Activated CD8-positive, alpha-beta T cell treated with anti-CD3 and anti-CD28 coated beads, Interleukin-2, amount 10 ng/mL, durations not matched to agents 7 days and 5 days (primary cell): ENCODE measurements around the gene ATP4B. TPM values are rescaled to one million over a fixed set of nuclear protein-coding genes. Genes with fewer than 3 reads are reported as not detected.

ENCODE experiments used
- ATAC-seq: fragments of 150-1000 bp; cut with Tn5 transposase; one replicate; pipeline ENCODE4 v1.10.0; 2021; ENCODE audit warnings: moderate library complexity
- CTCF ChIA-PET: fragments of 350-600 bp; sonication (Branson Sonifier 250); formaldehyde crosslinking; loops from one replicate; lab custom pipeline; 2021; ENCODE audit warnings: antibody characterized with exemption; lab: Charles Lee
- POLR2A ChIA-PET: fragments of 350-600 bp; sonication (Branson Sonifier 250); formaldehyde crosslinking; loops from one replicate; lab custom pipeline; 2021; ENCODE audit warnings: antibody characterized with exemption; lab: Charles Lee
- DNase-seq: peaks from one replicate; pipeline ENCODE4 v3.0.0-alpha.2; 2020
- H3K27ac Mint-ChIP-seq: one replicate; pipeline ENCODE4 v1.8.0; 2021; ENCODE audit warnings: mild to moderate bottlenecking, mixed read lengths
- H3K27me3 Mint-ChIP-seq: one replicate; pipeline ENCODE4 v1.8.0; 2021; ENCODE audit warnings: low read depth, mixed read lengths
- H3K36me3 Mint-ChIP-seq: one replicate; pipeline ENCODE4 v1.8.0; 2021; ENCODE audit warnings: low read depth, mixed read lengths
- H3K4me1 Mint-ChIP-seq: one replicate; pipeline ENCODE4 v1.8.0; 2021; ENCODE audit warnings: low read depth, mixed read lengths
- H3K4me3 Mint-ChIP-seq: one replicate; pipeline ENCODE4 v1.8.0; 2021; ENCODE audit warnings: mild to moderate bottlenecking, mixed read lengths
- H3K9me3 Mint-ChIP-seq: one replicate; pipeline ENCODE4 v1.8.0; 2022; ENCODE audit warnings: mixed read lengths; ENCODE audit not compliant: insufficient read depth
- total RNA-seq, 2 experiments: library from RNA; stranded (reverse); gene quantifications; one replicate each; pipeline ENCODE4 v1.2.3, GENCODE V29; 2021

The ATP4B gene
- total RNA-seq, 2 experiments from 2014 or later, result not detected

- no peaks in the 10 kb centered on the region for H3K27me3 Mint-ChIP-seq
- no peak overlapping the region for H3K27ac Mint-ChIP-seq
- ChIA-PET POLR2A (no interaction called here), CTCF (no interaction called here)
- H3K9me3 Mint-ChIP-seq, result no peaks in the 10 kb centered on the region
- DNase-seq (no peak), ATAC-seq (no peak)
- peaks cover 21% of the 10 kb centered on the region for H3K36me3 Mint-ChIP-seq
- no peak overlapping the region for H3K4me3 Mint-ChIP-seq
- H3K4me1 Mint-ChIP-seq, result no peaks in the 10 kb centered on the region
Observed at GRCh38 chr13:113617961-113618360, 40.0 kb downstream of the ATP4B start.

- no peak for DNase-seq
- CTCF ChIA-PET, result no interaction called here
- POLR2A ChIA-PET, result no interaction called here
Observed at GRCh38 chr13:113616991-113617749, 40.8 kb downstream of the ATP4B start.

DNA sequence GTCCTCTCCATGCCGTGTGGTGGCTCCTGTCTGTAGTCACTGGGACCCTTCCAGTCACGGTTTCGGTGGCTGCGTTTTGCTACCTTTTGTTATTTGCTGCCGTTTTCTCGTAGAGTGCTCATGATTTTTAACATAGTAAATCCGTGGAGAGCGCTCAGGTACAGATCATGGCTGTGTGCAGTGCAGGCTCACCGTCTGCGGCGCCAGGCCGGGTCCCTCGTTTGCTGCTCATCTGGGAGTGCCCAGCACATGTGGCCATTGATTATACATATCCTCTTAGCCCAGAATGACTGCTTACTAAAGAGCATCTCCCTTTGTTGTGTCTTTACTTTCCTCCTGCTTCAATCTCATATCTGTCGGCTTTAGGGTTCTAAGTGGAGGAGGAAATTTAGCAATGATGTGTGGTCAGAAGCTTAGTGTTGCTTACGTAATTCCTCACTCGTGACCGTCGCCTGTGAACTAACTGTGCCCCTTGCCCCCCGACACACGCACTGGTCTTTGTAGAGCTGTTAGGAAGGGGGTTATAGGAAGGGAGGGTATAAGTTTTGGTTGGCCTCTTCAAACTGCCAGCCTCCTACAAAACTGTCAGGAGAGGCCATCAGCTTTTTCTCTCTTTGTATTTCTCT lies 41.6 kb downstream of the ATP4B start:
- Mint-ChIP-seq H3K27ac (no peak overlapping the region), H3K4me1 (no peaks in the 10 kb centered on the region), H3K27me3 (no peaks in the 10 kb centered on the region), H3K4me3 (no peak overlapping the region), H3K9me3 (no peaks in the 10 kb centered on the region), H3K36me3 (peaks cover 25% of the 10 kb centered on the region)
- ATAC-seq (no peak), DNase-seq (no peak)
- ChIA-PET POLR2A (no interaction called here), CTCF (no interaction called here)

More at GRCh38 chr13:113616991-113617749, 40.8 kb downstream of the ATP4B start:
- Mint-ChIP-seq H3K27ac (no peak overlapping the region), H3K9me3 (no peaks in the 10 kb centered on the region), H3K36me3 (peaks cover 21% of the 10 kb centered on the region), H3K4me3 (no peak overlapping the region), H3K27me3 (no peaks in the 10 kb centered on the region), H3K4me1 (no peaks in the 10 kb centered on the region)
- no peak for ATAC-seq

DNA sequence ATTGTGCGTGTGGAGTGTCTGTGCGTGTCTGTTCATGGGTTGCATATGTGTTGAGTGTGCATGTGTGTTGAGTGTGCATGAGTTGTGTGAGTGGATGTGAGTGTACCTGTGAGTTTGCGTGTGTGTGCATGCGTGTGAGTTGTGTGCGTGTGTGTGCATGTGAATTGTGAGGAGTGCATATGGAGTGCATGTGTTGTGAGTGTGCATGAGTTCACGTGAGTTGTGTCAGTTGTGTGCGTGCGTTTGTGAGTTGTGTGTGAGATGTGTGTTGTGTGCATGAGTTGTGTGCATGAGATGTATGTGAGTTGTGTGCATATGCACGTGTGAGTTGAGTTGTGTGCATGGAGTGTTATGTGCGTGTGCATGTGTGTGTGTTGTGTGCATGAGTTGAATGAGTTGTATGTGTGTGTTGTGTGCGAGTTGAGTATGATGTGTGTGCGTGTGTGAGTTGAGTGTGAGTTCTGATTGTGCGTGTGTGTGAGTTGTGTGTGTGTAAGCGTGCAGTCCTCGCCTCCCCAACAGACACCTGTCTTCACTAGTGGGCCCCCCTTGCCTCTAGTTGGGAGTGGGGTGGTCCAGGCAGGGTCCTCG lies 44.1 kb downstream of the ATP4B start:
- no peaks in the 10 kb centered on the region for H3K4me1 Mint-ChIP-seq

DNA sequence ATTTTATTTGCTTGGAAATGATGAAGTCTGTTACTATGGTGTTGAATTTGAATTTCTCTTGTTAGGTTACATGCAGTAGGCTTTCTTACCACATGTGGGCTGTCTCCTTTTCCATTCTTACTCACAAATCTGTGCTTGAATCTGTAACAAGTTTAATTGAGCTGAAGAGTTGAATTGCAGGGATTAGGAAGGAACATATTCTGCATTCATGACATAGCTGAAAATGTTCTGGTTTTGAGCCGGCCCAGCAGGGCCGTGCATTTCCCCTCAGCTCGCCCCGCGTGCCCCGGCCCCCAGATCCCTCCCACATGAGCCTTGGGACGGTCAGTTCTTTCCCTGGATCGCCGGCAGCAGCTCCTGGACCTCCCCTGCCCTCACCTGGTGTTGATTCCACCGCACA lies 45.4 kb downstream of the ATP4B start:
- peaks cover 8% of the 10 kb centered on the region for H3K4me1 Mint-ChIP-seq

More for the DNA sequence above, 44.1 kb downstream of the ATP4B start:
- Mint-ChIP-seq H3K9me3 (no peaks in the 10 kb centered on the region), H3K27me3 (no peaks in the 10 kb centered on the region), H3K4me3 (no peak overlapping the region), H3K36me3 (peaks cover 31% of the 10 kb centered on the region), H3K27ac (no peak overlapping the region)
- POLR2A ChIA-PET, result no interaction called here
- ATAC-seq (no peak), DNase-seq (no peak)
- CTCF ChIA-PET, result no interaction called here

GRCh38 chr13:113611996-113612395 lies 46.0 kb downstream of the ATP4B start:
- CTCF ChIA-PET, result no interaction called here

More for the DNA sequence above, 45.4 kb downstream of the ATP4B start:
- ATAC-seq (no peak), DNase-seq (no peak)
- Mint-ChIP-seq H3K27me3 (no peaks in the 10 kb centered on the region), H3K36me3 (peaks cover 31% of the 10 kb centered on the region), H3K4me3 (no peak overlapping the region), H3K27ac (no peak overlapping the region), H3K9me3 (no peaks in the 10 kb centered on the region)
- ChIA-PET CTCF (no interaction called here), POLR2A (no interaction called here)

DNA sequence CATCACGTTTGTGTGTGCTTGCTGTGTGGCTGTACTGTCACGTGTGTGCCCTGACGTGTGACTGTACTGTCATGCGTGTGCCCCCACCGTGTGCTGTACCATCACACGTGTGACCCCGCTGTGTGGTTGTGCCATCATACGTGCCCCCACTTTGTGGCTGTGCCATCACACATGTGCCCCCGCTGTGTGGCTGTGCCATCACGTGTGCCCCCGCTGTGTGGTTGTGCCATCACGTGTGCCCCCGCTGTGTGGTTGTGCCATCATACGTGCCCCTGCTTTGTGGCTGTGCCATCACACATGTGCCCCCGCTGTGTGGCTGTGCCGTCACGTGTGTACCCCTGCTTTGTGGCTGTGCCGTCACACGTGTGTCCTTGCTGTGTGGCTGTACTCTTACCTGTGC lies 47.7 kb downstream of the ATP4B start:
- peaks cover 38% of the 10 kb centered on the region for H3K36me3 Mint-ChIP-seq
- DNase-seq, result no peak
- H3K27ac Mint-ChIP-seq, result no peak overlapping the region
- ATAC-seq, result no peak
- POLR2A ChIA-PET, result no interaction called here
- peaks cover 26% of the 10 kb centered on the region for H3K4me1 Mint-ChIP-seq
- CTCF ChIA-PET, result no interaction called here
- H3K4me3 Mint-ChIP-seq, result no peak overlapping the region
- H3K9me3 Mint-ChIP-seq, result no peaks in the 10 kb centered on the region
- H3K27me3 Mint-ChIP-seq, result no peaks in the 10 kb centered on the region

More at GRCh38 chr13:113611996-113612395, 46.0 kb downstream of the ATP4B start:
- Mint-ChIP-seq H3K4me1 (peaks cover 9% of the 10 kb centered on the region), H3K4me3 (no peak overlapping the region), H3K27me3 (no peaks in the 10 kb centered on the region), H3K9me3 (no peaks in the 10 kb centered on the region), H3K27ac (no peak overlapping the region), H3K36me3 (peaks cover 31% of the 10 kb centered on the region)
- no peak for ATAC-seq
- POLR2A ChIA-PET, result no interaction called here
- no peak for DNase-seq

- H3K9me3 Mint-ChIP-seq, result no peaks in the 10 kb centered on the region
- CTCF ChIA-PET, result no interaction called here
- H3K4me1 Mint-ChIP-seq, result peaks cover 33% of the 10 kb centered on the region
- ATAC-seq (no peak), DNase-seq (no peak)
- no peaks in the 10 kb centered on the region for H3K27me3 Mint-ChIP-seq
- H3K4me3 Mint-ChIP-seq, result no peak overlapping the region
- peaks cover 45% of the 10 kb centered on the region for H3K36me3 Mint-ChIP-seq
- no peak overlapping the region for H3K27ac Mint-ChIP-seq
- POLR2A ChIA-PET, result no interaction called here
Observed at GRCh38 chr13:113609616-113610015, 48.4 kb downstream of the ATP4B start.

DNA sequence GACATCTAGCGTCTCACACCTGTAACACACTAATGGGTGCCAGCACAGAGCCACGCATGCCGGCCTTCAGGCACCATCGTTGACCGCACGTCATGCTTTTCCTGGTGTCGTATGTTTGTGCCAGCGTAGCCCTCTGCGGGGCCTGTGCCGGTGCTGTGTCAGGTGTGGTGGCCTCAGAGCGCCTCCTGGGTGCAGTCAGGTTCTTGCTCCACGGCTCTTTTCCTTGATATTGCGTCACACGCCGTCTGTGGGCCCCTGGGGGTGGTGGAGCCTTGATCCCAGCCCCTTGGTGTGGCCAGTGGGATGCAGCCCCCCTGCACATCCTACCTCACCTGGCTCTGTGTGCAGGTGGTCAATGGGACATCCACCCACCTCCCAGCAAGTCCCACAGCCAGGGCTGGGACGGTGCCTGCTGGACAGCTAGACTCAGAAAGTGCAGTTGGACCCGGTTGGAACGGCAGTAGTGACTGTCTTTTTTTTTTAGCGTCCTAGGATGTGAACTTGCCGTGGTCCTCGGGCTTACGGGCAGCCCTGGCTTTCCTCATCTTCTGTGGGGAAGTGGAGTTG lies 48.9 kb downstream of the ATP4B start:
- DNase-seq (no peak), ATAC-seq (no peak)
- peaks cover 46% of the 10 kb centered on the region for H3K36me3 Mint-ChIP-seq
- no peak overlapping the region for H3K4me3 Mint-ChIP-seq
- CTCF ChIA-PET, result no interaction called here
- H3K9me3 Mint-ChIP-seq, result no peaks in the 10 kb centered on the region
- H3K27me3 Mint-ChIP-seq, result no peaks in the 10 kb centered on the region
- H3K27ac Mint-ChIP-seq, result no peak overlapping the region
- H3K4me1 Mint-ChIP-seq, result peaks cover 36% of the 10 kb centered on the region
- POLR2A ChIA-PET, result no interaction called here

DNA sequence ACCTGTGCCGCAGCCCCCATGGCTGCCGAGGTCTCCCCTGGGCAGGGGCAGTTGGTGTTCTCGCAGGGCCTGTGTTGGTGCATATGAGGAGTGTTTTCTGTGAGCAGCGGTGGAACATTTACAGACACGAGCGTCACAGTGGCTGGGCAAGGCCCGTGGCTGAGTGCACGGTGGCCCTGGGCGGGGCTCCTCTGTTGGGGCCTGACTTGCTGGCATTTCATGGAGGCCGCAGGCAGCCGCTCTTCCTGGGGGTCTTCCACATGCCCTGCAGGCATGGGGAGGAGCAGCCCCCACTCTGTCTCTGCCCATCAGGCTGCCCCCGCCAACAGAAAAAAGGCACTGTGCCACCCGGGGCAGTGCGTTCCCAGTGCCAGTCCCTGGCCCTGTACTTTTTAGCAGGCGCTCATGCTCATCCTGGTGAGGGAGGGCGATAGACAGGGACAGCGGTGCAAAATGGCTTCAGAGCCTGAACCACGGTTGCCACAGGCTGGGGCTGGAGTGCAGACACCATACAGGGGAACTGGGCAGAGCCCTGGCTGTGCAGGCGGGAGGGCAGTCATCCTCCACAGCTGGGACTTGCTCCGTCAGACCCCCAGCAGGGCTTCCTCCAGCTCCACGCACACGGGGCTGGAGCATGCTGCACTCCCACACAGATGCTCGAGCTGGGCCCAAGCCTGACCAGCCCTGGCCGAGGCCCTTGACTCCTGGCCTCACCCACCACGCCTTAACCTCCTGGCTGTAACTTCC lies 49.9 kb downstream of the ATP4B start:
- POLR2A ChIA-PET, result no interaction called here
- H3K4me1 Mint-ChIP-seq, result peaks cover 44% of the 10 kb centered on the region

DNA sequence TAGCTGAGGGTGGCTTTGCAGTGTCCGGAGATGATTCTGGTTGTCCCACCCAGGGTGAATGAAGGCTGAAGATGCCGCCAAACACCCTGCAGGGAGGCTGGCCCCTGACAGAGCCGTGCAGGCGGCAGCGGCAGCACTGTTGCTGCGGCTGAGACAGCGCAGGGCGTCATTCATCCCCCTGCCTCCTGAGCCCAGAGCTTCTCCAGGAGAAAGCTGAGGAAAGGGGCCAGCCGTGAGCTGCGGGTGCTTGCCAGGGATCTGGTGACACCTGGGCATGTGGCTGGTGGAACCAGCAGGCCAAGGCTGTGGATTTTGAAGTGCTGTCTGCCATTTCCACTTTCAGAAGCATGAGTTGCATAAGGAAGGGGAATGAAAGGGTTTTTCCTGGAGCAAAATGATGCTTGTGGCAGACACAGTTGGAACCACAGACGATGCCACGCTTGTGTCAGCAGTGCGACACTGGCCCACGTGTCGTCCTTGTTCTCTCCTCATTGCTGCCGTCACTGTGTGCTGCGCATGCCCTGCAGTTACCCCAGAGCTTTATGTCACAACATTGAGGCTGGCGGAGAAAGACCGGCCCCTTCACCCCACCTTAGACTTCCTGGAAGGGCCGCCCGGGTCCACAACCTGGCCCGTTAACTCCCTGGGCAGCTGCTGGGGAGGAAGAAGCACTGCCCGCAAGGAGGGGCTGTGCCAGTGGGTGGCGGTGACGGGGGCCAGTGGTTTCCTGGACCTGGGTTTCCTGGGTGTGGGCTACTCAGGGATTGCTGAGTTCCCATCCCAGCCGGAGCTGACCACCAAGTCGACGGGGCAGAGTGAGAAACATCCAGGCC lies 50.7 kb downstream of the ATP4B start:
- H3K4me1 Mint-ChIP-seq, result peaks cover 50% of the 10 kb centered on the region
- CTCF ChIA-PET, result interaction anchor here (1.0 kb wide), 1 partner anchor 44 kb away, joined by 3 read pairs; no protein-coding TSS in a partner anchor
- ATAC-seq, result no peak
- H3K27me3 Mint-ChIP-seq, result no peaks in the 10 kb centered on the region
- no peak overlapping the region for H3K27ac Mint-ChIP-seq
- POLR2A ChIA-PET, result no interaction called here
- no peaks in the 10 kb centered on the region for H3K9me3 Mint-ChIP-seq
- no peak for DNase-seq
- peaks cover 39% of the 10 kb centered on the region for H3K36me3 Mint-ChIP-seq
- no peak overlapping the region for H3K4me3 Mint-ChIP-seq

More for the DNA sequence above, 49.9 kb downstream of the ATP4B start:
- Mint-ChIP-seq H3K4me3 (no peak overlapping the region), H3K9me3 (no peaks in the 10 kb centered on the region), H3K27ac (no peak overlapping the region), H3K36me3 (peaks cover 46% of the 10 kb centered on the region), H3K27me3 (no peaks in the 10 kb centered on the region)
- no peak for DNase-seq
- no peak for ATAC-seq
- CTCF ChIA-PET, result no interaction called here
